SK-N-SH treated with all-trans-retinoic acid at 6 μM for 48 hours (cell line): Measurements from ENCODE around the gene FAM98C.

ENCODE experiments used
- ARNTL ChIP-seq: fragments of 450-650 bp; formaldehyde crosslinking; IDR thresholded peaks from 2 replicates; pipeline ENCODE4 v1.5.0; 2020; ENCODE audit warnings: low read depth, mild to moderate bottlenecking, moderate library complexity, borderline replicate concordance
- BACH2 ChIP-seq: fragments of 250-450 bp; sonication (Bioruptor Pico); IDR thresholded peaks from 2 replicates; pipeline ENCODE4 v1.9.0; 2021; ENCODE audit warnings: mild to moderate bottlenecking, borderline replicate concordance
- CSRNP3 ChIP-seq: fragments of 250-450 bp; sonication (Bioruptor Pico); IDR thresholded peaks from 2 replicates; pipeline ENCODE4 v1.5.1; 2021; ENCODE audit warnings: mild to moderate bottlenecking, moderate library complexity
- ISL1 ChIP-seq: fragments of 250-450 bp; sonication (Bioruptor Pico); IDR thresholded peaks from 2 replicates; pipeline ENCODE4 v2.1.2; 2022; ENCODE audit warnings: mild to moderate bottlenecking, moderate library complexity
- PATZ1 ChIP-seq: fragments of 250-450 bp; sonication (Bioruptor Pico); IDR thresholded peaks from 2 replicates; pipeline ENCODE4 v1.8.0; 2020; ENCODE audit warnings: mild to moderate bottlenecking, moderate library complexity, borderline replicate concordance
- RARB ChIP-seq: fragments of 250-450 bp; sonication (Bioruptor Pico); IDR thresholded peaks from 2 replicates; pipeline ENCODE4 v1.8.0; 2021; ENCODE audit warnings: mild to moderate bottlenecking, moderate library complexity
- TCF4 ChIP-seq: fragments of 250-450 bp; sonication (Bioruptor Pico); IDR thresholded peaks from 2 replicates; pipeline ENCODE4 v1.8.0; 2021; ENCODE audit warnings: mild to moderate bottlenecking, moderate library complexity, borderline replicate concordance
- TOX ChIP-seq: fragments of 250-450 bp; sonication (Bioruptor Pico); IDR thresholded peaks from 2 replicates; pipeline ENCODE4 v1.8.0; 2021; ENCODE audit warnings: mild to moderate bottlenecking, moderate library complexity, borderline replicate concordance
- ZFP3 ChIP-seq: fragments of 250-450 bp; sonication (Bioruptor Pico); IDR thresholded peaks from 2 replicates; pipeline ENCODE4 v1.5.0; 2020; ENCODE audit warnings: mild to moderate bottlenecking, moderate library complexity
- ZFP30 ChIP-seq: fragments of 450-650 bp; formaldehyde crosslinking; IDR thresholded peaks from 2 replicates; pipeline ENCODE4 v1.5.0; 2022; ENCODE audit warnings: mild to moderate bottlenecking, moderate library complexity
- ZNF565 ChIP-seq: fragments of 450-650 bp; formaldehyde crosslinking; conservative IDR thresholded peaks from 2 replicates; pipeline ENCODE4 v1.5.0; 2020; ENCODE audit warnings: low read depth, mild to moderate bottlenecking, moderate library complexity

GRCh38 chr19:38369584-38369983, 33.3 kb upstream of the FAM98C start:
- no peak for TF ChIP-seq TCF4
- TF ChIP-seq CSRNP3: no peak
- no peak for TF ChIP-seq ARNTL (CRISPR knock-in tag)
- no peak for TF ChIP-seq RARB (CRISPR knock-in tag)
- TF ChIP-seq PATZ1: no peak
- TF ChIP-seq ZFP30 (CRISPR knock-in tag): no peak
- no peak for TF ChIP-seq ZNF565 (CRISPR knock-in tag)
- TF ChIP-seq TOX (CRISPR knock-in tag): no peak
- no peak for TF ChIP-seq ISL1 (CRISPR knock-in tag)
- no peak for TF ChIP-seq ZFP3
- no peak for TF ChIP-seq BACH2
